GM19043 (cell line): ENCODE measurements around the gene ALKBH3.

Source experiments
- ATAC-seq: cut with Tn5 transposase; IDR thresholded peaks from one replicate; pipeline ENCODE4 v1.9.1; 2021; ENCODE audit warnings: low read depth; ENCODE audit not compliant: unreplicated experiment

The ALKBH3 gene

DNA sequence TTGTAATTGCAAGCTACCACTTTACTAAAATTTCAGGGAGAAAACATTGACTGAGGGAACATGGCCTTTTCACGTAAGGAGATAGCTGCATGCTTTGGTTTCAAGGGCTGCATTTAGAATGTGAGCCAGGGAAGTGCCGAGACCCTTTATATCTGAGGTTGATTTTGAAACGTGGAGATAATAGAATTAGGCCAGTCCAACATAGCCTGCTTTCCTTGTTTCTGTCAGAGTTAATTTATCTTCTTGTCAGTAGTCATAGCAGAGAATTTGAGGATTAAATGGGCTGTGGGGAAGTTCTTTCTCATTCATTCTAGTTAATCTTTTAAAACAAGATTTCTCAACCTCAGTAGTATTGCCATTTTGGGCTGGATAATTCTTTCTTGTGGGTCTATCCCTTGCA is 12.2 kb downstream of the ALKBH3 start:
- no peak for ATAC-seq

DNA sequence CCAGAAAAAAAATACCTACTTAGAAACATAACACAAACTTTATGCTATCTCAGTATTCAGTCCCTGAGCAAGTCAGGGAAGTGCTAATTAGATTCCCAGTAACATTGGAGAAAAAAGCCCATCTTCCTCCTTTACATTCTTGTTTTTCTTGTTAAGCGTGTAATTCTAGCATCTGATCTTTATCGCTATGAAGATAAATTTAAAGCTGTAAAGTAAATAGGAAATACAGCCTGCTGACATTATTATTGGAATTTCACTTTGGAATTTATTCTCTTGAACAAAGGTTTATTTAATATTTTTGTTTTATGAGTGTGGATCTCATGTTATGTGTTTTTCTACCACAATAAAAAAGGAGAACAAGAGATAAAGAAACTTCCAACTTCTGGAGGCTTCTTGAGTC is 13.9 kb downstream of the ALKBH3 start:
- ATAC-seq, result no peak

DNA sequence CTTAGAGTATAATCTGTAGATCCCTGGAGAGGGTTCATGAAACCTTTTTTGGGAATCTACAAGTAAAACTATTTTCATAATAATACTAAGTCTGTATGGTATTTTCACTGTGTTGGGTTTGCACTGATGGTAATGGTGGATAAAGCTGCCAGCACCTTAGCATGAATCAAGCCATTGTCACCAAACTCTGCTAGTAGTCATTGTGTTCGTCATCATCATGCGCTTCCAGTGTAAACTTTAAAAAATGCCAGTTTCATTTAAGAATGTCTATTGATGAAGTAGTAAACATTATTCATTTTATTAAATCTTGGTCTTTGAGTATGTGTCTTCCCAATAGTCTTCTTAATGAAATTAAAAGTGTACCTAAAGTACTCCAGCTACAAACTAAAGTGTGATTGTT is 15.0 kb downstream of the ALKBH3 start:
- no peak for ATAC-seq

DNA sequence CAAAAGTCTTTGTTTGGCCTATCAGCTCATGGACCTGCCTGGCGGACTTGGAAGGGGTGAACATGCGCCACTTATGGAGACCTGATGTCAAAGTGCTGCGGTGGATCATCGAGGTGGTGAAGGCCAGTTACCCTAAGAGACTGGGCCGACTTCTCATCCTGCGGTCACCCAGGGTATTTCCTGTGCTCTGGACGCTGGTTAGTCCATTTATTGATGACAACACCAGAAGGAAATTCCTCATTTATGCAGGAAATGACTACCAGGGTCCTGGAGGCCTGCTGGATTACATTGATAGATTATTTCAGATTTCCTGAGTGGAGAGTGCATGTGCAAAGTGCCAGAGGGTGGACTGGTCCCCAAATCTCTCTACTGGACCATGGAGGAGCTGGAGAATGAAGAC is 17.9 kb downstream of the ALKBH3 start:
- no peak for ATAC-seq

DNA sequence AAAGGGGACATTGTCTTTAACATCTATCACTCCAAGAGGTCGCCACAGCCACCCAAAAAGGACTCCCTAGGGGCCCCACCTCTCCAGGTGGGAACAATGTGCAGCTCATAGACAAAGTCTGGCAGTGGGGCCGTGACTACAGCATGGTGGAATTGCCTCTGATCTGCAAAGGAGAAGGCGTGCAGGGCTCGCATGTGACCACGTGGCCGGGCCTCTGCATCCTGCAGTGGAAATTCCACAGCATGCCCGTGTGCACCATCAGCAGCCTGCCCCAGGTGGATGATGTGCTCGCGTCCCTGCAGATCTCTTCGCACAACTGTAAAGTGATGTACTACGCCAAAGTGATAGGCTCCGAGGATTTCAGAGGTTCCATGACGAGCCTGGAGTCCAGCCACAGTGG is 18.5 kb downstream of the ALKBH3 start:
- no peak for ATAC-seq

DNA sequence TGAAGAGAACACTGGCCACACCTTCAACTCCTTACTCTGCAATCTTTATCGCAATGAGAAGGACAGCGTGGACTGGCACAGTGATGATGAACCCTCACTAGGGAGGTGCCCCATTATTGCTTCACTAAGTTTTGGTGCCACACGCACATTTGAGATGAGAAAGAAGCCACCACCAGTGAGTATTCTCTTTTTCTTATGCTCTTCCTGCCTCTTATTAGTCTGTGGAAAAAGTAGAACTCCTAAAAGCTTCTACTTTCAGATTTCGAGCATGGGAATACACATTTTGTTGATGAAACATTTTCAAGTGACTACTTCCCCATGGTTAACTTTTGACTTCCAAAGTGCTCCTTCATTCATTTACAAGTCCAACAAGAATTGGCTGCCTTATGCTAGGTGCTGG is 20.9 kb downstream of the ALKBH3 start:
- ATAC-seq, result no peak

DNA sequence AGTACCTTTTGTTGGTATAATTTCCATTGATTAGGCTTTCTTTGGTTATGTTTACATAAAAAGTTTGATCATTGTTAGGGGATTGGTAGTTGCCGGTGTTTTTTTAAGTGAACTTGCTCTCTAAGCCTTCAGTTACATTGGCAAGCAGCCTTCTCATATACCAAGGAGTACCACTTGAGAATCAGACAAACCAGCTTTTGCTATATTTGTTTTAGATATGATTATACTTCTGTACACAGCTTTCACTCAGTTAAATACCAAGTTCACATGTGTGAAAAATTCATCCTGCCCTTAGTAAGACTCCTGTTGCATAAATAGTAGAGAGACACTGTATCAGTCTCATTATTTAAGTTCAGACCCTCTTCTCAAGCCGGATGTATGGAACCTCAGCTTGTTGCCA is 22.4 kb downstream of the ALKBH3 start:
- no peak for ATAC-seq

DNA sequence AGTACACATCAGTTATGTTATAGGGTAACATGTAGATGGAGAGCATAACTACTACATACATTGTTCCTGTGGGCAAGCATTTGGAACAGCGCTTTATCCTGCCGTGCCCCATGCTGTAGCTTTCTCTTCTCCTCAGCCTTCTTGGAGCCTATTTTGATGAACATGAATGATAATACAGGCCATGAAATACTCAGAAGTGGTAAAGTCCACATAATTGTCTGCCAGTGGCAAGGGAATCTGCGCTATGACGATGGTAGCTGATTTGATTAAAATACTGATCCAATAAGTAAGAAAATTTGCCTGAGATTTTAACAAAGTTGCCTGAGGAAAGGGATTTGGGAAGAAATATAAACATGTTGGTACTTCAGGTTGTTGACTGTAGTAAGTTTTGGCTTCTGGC is 23.3 kb downstream of the ALKBH3 start:
- no peak for ATAC-seq

DNA sequence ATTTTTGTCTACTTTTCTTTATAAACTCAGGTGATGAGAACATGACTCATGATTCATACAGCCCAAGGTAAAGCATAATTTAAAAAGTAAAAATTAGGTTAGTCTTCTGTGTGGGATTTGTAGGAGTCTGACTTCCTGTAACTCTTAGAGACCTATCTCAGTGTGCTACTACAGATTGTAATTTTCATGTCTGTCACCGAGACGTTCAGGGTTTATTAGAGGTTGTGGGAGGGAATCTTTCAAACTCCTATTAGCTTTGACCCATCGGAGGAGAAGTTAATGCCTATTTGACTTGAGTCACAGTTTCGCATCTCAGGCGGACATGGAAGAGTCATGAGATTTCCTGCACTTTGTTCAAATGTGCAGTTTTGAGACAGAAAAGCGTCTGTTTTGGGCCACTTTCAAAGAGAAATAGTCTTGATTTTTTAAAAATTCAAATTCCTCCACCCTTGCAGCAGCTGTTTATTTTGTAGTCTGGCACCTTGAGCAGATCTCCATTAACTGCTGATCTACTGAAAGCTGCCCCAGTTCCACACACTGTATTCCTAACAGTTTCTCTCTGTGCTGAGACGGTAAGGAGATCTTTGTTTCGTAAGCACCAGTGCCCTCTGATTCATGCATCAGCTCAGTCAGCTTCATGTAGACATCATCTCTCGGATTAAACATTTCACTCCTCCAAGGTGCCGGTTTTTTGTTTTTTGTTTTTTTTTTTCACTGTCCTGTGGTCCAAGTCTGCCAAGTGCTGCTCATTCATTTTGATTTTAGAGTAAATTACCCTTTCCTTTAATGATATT is 24.3 kb downstream of the ALKBH3 start:
- no peak for ATAC-seq

DNA sequence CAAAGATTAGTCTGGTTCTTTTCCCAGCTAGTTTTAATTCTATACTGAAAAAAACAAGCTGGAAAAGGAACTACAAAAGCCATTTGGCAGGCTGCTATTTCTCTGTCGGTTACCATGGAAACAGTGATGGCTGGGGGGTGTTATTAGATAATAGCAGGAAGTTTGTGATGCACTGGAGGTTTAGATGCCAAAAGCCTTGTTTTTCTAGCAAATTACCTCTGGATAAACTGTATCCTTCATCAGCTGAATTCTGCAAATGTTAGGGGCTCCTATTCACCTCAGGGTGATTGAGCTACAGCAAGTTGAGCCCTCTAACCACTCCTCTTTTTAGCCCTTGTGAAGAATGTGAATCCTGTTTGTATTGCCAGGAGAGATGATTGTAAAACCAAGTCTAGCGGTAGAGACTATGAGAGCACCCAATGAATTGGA is 25.2 kb downstream of the ALKBH3 start:
- no peak for ATAC-seq

DNA sequence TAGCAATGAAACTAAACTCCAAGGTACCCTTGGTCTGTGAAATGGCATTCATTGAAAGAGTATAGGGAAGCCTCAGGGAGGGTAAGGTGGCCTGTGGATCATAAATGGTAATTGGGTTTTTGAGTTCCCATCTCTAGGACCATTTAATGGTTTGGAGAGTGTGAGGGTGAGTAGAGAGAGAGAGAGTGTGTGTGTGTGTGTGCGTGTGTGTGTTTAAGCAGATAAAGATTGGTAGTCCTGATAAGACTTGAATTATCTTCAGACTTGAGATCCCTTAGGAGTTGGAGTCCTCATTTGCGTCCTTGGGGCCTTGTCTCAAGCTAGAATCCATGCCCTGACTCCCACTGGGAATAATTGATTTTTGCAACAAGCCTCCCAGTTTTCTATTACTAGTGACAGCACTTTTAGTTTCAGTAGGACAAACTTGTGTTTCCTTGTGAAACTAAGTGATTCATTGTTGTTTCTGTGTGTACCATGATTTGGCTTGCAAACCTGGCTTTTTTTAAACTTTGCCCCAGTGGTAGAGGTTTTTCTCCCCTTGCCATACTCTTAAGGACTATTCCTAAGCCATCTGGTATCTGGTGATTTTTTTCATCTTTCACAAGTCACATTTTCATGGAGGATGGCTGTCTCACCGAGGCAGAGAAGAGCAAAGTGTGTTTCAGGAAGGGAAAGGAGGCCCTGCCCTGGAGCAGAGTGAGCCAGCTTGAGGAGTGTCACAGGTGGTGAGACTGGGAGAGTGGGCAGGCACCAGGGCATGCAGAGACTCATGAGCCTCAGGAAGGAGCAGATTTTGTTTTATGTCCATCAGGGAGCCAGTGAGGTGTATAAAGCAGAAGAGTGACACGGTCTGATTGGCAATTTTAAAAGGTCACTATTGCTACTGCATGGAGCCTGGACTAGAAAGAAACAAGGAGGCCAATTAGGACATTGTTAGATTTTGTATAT is 26.7 kb downstream of the ALKBH3 start:
- no peak for ATAC-seq

DNA sequence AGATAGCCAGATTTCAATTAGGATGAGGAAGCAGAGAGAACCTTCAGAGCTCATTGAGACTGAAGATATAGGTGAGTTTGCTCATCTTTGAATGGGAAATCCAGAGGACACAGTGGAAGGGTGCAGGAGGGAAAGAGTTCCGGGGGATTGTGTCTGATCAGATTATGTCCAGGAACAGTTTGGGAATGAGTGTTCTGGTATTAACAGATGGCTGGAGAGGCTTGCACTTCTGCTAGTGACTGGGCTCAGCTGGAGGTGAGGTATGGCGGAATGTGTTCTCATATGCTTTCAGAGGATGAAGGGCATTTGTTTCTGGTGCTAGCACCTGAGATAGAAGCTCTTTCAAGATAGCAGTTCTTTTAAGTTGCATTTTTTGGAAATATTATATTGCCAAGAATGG is 27.6 kb downstream of the ALKBH3 start:
- ATAC-seq, result no peak

DNA sequence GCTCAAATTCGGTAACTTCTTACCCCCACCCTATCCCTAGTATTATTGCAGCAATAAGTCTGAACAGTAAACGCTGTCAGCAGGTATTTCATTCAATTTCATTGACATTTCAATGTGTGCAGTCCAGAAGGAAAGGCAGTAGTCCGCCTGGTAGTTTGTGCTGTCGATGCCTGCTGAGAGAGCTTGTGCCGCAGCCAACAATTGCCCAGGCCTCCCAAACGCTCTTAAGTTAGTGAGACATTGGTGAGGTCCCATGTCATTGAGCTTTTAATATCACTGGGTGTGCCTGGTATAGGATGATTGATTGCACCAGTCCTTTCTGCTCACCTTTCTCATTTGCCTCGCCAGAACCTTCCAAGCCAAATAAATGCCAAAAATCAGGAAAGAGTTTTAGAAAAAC is 28.1 kb downstream of the ALKBH3 start:
- no peak for ATAC-seq

DNA sequence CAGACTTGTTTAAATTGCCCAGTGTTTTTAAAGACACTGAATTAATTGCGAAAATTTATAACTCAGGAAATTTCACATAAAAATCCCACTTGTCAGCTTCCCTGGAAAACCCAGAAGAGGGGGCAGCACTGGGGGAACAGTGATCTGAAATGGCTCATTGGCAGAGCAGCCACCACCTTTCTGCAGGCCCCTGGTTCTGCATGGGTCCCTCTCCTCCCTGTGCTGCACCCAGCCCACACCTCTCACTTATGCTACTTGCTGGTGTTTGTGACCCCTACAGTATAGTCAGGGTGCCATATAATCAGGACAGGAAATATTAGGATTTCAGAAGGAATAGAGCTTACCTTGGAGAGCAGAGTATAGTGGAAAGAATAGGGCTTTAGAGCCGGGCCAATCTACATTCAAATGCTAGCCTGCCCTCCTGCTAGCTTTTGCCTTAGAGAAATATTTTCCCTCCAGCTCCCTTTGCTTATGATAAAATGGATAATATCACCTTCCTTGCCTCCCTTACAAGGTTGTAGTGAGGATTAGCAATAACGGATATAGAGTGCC is 33.3 kb downstream of the ALKBH3 start:
- ATAC-seq, result no peak

DNA sequence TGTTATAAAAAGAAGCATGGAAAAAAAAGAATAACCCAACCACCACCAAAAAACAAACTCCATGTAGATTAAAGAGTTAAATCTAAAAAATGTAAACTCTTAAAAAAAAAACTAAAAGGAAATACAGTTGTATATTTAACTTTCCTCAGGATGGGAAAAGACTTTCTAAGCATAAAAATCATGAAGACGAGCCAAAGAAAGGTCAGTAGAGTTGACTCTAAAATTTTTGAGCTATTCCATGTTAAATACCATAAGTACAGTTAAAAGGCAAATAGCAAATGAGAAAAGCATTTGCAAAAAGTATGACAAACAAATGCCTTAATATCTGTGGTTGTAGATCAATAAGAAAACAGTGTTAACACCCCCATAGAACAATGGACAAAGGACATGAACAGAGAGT is 33.8 kb downstream of the ALKBH3 start:
- no peak for ATAC-seq

DNA sequence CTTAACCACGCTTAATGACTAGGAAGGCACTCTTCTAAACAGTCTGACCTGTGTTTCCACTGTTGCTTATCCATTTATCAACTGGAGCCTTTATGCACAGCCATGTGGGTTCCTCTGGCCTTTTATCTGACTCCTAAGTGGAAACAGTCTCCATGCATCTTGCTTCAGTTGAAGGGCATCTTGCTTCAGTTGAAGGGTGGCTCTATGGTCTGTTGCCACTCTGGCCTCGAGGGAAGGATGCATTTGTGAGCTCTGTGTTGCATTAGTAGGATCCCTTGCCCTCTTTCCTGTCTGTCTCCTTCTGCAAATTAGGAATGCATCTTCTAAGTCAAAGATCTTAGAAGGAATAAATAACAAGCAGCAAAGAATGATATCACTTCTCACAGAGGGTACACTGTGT is 36.0 kb downstream of the ALKBH3 start:
- ATAC-seq, result no peak

DNA sequence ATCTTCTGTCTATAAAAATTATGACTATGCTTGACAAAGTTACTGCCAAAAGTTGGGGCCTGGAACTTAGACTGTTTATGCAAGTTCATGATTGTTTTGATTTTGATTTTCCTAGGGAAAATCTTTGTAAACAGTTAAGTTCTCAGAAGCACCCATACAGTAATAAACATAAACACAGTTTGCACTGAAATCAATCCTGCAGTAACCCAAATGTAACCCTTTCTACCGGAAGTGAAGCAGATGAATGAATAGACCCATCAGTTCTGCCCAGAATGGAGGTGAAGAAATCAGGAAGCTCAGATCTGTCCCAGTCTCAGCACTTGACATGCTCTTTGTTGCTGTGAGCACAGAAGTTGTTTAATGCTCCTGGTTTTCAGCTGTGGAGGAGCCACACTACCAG is 37.2 kb downstream of the ALKBH3 start:
- no peak for ATAC-seq

DNA sequence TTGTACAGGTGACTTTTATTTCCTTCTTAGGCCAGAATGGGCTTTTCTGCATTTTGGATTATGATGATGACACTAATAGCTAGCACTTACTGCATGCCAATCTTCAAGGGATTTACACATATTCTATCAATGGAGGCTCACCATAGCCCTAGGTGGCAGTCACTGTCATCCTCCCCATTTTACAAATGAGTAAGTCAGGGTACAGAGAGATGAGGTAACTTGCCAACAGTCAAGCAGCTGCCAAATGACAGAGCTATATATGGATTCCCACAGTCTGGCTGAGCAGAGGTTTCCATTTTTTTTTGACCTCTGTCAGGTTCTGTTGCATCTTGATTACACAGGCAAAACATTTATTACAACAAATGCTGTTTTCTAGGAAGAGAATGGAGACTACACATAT is 38.0 kb downstream of the ALKBH3 start:
- ATAC-seq, result no peak

DNA sequence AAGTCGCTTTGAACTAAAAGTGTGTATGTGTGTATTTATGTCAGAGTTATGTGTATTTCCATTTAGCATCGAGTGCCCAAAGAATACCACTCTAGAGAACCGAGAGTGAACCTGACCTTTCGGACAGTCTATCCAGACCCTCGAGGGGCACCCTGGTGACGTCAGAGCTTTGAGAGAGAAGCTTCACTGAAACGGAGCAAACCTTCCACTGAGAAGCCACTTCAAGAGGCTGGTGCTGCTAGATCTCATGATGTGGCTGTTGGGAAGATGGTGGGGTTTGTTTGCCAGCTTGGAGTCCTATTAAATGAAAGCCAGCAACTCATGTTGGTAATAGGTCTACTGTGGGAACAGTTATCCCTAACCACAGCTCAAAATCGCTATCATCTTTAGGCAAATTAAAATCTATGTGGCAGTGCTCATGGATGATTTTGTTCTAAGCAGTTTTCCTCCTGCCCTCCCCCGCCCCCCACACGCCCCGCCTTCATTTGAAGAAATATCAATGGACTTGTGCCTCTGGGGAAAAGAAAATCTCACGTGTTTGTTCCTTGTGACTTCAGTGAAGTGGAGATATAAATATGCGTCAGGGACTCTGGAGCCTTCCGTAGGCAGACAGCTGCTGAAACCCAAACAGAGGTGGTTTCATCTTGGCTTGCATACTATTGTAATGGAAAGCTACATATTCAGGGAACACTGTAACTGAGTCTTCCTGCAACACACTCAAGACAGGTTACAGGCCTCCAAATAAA is 39.4 kb downstream of the ALKBH3 start:
- ATAC-seq, result no peak

DNA sequence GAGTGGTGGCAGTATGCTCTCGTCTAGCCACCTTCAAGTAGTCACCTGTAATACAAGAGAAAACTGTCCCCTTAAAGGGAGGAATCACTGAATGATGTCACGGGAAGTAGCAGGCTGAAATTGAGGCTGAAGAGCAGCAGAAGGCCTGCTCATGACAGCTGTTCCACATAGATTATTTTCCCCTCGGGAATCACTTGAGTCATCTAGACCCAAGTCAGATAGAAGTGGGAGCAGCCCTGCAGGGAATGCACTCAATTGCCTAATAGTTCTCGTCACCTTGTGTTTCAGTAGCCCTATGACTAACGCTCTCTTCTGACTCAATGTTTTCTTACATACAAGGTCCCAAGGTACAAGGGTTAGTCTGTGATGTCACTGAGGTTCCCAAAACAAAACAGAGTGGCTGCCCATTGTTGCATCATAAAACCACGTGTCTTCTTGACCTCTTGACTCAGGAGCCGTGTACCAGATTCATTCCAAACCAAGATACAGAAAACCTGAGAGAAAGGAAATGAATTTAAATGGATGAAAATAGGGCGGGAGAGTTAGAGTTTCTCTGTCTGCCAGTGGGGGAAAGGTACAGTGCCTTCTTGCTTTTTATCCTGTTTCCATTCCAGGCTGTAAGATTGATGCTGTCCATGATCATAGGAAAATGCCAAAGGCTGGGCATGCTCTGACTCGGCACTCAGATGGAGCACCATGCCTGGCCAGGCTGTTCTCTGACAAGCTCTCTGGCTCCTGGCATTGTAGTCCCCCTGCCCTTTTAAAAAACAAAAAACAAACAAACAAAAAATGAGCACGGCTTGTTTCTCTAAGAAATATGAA is 40.2 kb downstream of the ALKBH3 start:
- no peak for ATAC-seq
